Inferior parietal cortex (tissue), 1 donor: Measurements from ENCODE around the gene MEPCE.
A peak's percentile ranks its signal among the peaks of the same experiment; 100 is the strongest.

Source experiments
- DNase-seq: peaks from one replicate; pipeline ENCODE4 v3.0.0-alpha.2; 2016; ENCODE audit errors: extremely low spot score

MEPCE gene

GRCh38 chr7:100464791-100465190 is 35.2 kb downstream of the MEPCE start:
- DNase-seq = no peak

GRCh38 chr7:100465299-100465698 is 35.7 kb downstream of the MEPCE start:
- DNase-seq = no peak

GRCh38 chr7:100465702-100466311 is 36.2 kb downstream of the MEPCE start:
- peak; percentile 83 for DNase-seq

GRCh38 chr7:100466653-100467605 is 37.3 kb downstream of the MEPCE start:
- DNase-seq = no peak

GRCh38 chr7:100467638-100468373 is 38.2 kb downstream of the MEPCE start:
- peak; percentile 87 for DNase-seq

GRCh38 chr7:100469227-100470044 is 39.8 kb downstream of the MEPCE start:
- DNase-seq = peak; percentile 86

GRCh38 chr7:100471021-100471420 is 41.4 kb downstream of the MEPCE start:
- DNase-seq = no peak

GRCh38 chr7:100472121-100472851 is 42.7 kb downstream of the MEPCE start:
- no peak for DNase-seq

- no peak for DNase-seq
These were observed 43.3 kb downstream of the MEPCE start for GRCh38 chr7:100472854-100473499.

- DNase-seq = no peak
These were observed 45.9 kb downstream of the MEPCE start for GRCh38 chr7:100475549-100475948.

- DNase-seq = no peak
These were observed 46.6 kb downstream of the MEPCE start for GRCh38 chr7:100476101-100476780.

GRCh38 chr7:100476903-100477870 is 47.6 kb downstream of the MEPCE start:
- DNase-seq = no peak

GRCh38 chr7:100477871-100478267 is 48.2 kb downstream of the MEPCE start:
- DNase-seq = no peak

GRCh38 chr7:100478958-100479660 is 49.5 kb downstream of the MEPCE start, which contains the start of gene TSC22D4:
Gene TSC22D4, minus strand, starts transcription at chr7:100479214. Its CDS starts 1,176 bp downstream, at chr7:100478038.
- DNase-seq = peak; percentile 89

- DNase-seq = no peak
These were observed 51.8 kb downstream of the MEPCE start for GRCh38 chr7:100481466-100481865.

GRCh38 chr7:100482728-100483089 is 53.1 kb downstream of the MEPCE start:
- no peak for DNase-seq

GRCh38 chr7:100483090-100483721 is 53.6 kb downstream of the MEPCE start:
- DNase-seq = peak; percentile 61
